HepG2 (cell line): ENCODE results near the gene TXNDC12. TPM values are rescaled to one million over a fixed set of nuclear protein-coding genes. Genes with fewer than 3 reads are reported as not detected.
A peak's percentile ranks its signal among the peaks of the same experiment; 100 is the strongest.

Source experiments
- ATF7 ChIP-seq, 2 experiments: fragments of 450-650 bp in 1 of 2; sonication (generic) in 1 of 2; formaldehyde crosslinking in 1 of 2; IDR thresholded peaks; 2 replicates each; pipeline versions ENCODE4 v1.4.0 to v1.6.1; 2016 to 2020; ENCODE audit warnings: antibody characterized with exemption in 1 of 2, mild to moderate bottlenecking in 1 of 2, missing genetic modification reagents in 1 of 2
- CBX1 ChIP-seq: IDR thresholded peaks from one replicate; pipeline ENCODE4 v1.6.1; 2016; ENCODE audit warnings: antibody characterized with exemption, low read depth
- KDM6A ChIP-seq: IDR thresholded peaks from 2 replicates; pipeline ENCODE4 v1.6.1; 2016; ENCODE audit warnings: low read depth
- NAIF1 ChIP-seq: sonication (generic); formaldehyde crosslinking; IDR thresholded peaks from 2 replicates; pipeline ENCODE4 v1.5.0; 2020; ENCODE audit warnings: mild to moderate bottlenecking, missing genetic modification reagents, borderline replicate concordance
- NCOA2 ChIP-seq: sonication (generic); formaldehyde crosslinking; IDR thresholded peaks from 2 replicates; pipeline ENCODE4 v1.8.0; 2022; ENCODE audit warnings: inconsistent platforms
- PAWR ChIP-seq: sonication (generic); formaldehyde crosslinking; IDR thresholded peaks from 2 replicates; pipeline ENCODE4 v1.4.0; 2020; ENCODE audit warnings: missing genetic modification reagents, mild to moderate bottlenecking, borderline replicate concordance
- PLRG1 ChIP-seq: fragments of 450-650 bp; conservative IDR thresholded peaks from 2 replicates; pipeline ENCODE4 v1.6.1; 2016
- RELA ChIP-seq: sonication (generic); formaldehyde crosslinking; IDR thresholded peaks from 2 replicates; pipeline ENCODE4 v1.4.0; 2020; ENCODE audit warnings: missing genetic modification reagents
- ZBTB3 ChIP-seq: sonication (generic); formaldehyde crosslinking; IDR thresholded peaks from 2 replicates; pipeline ENCODE4 v1.4.0; 2020; ENCODE audit warnings: low read depth, mild to moderate bottlenecking, moderate library complexity, missing genetic modification reagents, borderline replicate concordance
- ZNF331 ChIP-seq: sonication (generic); formaldehyde crosslinking; IDR thresholded peaks from 2 replicates; pipeline ENCODE4 v1.4.0; 2020; ENCODE audit warnings: missing genetic modification reagents
- ZNF432 ChIP-seq: sonication (generic); formaldehyde crosslinking; IDR thresholded peaks from 2 replicates; pipeline ENCODE4 v1.5.0; 2020; ENCODE audit warnings: missing genetic modification reagents, mild to moderate bottlenecking, borderline replicate concordance
- ZNF441 ChIP-seq: sonication (generic); formaldehyde crosslinking; IDR thresholded peaks from 2 replicates; pipeline ENCODE4 v1.7.0; 2021; ENCODE audit warnings: missing genetic modification reagents, borderline replicate concordance
- ZNF839 ChIP-seq: sonication (generic); formaldehyde crosslinking; IDR thresholded peaks from 2 replicates; pipeline ENCODE4 v1.4.0; 2020; ENCODE audit warnings: missing genetic modification reagents, mild to moderate bottlenecking, borderline replicate concordance
- polyA plus RNA-seq, 8 experiments: library from polyadenylated mRNA; depleted of rRNA in 3 of 8; stranded (reverse) in 7 of 8; unstranded in 1 of 8; fragments of >200 nt; fragmentation: Illumina TruSeq in 4 of 8; extraction: Trizol in 4 of 8; gene quantifications; 2 replicates each; pipeline versions ENCODE4 v1.2.1 to v1.2.3, GENCODE V29; 2011 to 2016; ENCODE audit warnings: low read depth in 4 of 8, missing spikeins in 1 of 8, mixed read lengths in 1 of 8; ENCODE audit not compliant: insufficient read depth in 1 of 8
- total RNA-seq, 5 experiments: library from RNA; depleted of rRNA; stranded (reverse); fragments of >200 nt; fragmentation: Illumina TruSeq; extraction: Trizol; gene quantifications; 2 replicates each; pipeline ENCODE4 v1.2.3, GENCODE V29; 2016; ENCODE audit warnings: low read depth in 1 of 5
- TF ChIP-seq, protein P1 (sequence below): sonication (generic); formaldehyde crosslinking; IDR thresholded peaks from 2 replicates; pipeline ENCODE4 v1.5.0; 2020; ENCODE audit warnings: mild to moderate bottlenecking, low read depth, missing genetic modification reagents, borderline replicate concordance
- TF ChIP-seq, protein P2 (sequence below): sonication (generic); formaldehyde crosslinking; IDR thresholded peaks from 2 replicates; pipeline ENCODE4 v1.5.0; 2020; ENCODE audit warnings: mild to moderate bottlenecking, missing genetic modification reagents, borderline replicate concordance
- TF ChIP-seq, protein P3 (sequence below), 2 experiments: sonication (generic) in 1 of 2; formaldehyde crosslinking in 1 of 2; IDR thresholded peaks; 2 replicates each; pipeline versions ENCODE4 v1.6.1 to v1.9.0; 2014 to 2022; ENCODE audit warnings: antibody characterized with exemption in 1 of 2, borderline replicate concordance in 1 of 2, inconsistent platforms in 1 of 2, low read depth in 1 of 2, missing genetic modification reagents in 1 of 2

Gene TXNDC12
- total and polyA plus RNA-seq, 2 of the 13 experiments (the other 11 are each of a cell fraction or from before 2014, with no cell fraction given): 65.6 to 67.2 TPM

DNA sequence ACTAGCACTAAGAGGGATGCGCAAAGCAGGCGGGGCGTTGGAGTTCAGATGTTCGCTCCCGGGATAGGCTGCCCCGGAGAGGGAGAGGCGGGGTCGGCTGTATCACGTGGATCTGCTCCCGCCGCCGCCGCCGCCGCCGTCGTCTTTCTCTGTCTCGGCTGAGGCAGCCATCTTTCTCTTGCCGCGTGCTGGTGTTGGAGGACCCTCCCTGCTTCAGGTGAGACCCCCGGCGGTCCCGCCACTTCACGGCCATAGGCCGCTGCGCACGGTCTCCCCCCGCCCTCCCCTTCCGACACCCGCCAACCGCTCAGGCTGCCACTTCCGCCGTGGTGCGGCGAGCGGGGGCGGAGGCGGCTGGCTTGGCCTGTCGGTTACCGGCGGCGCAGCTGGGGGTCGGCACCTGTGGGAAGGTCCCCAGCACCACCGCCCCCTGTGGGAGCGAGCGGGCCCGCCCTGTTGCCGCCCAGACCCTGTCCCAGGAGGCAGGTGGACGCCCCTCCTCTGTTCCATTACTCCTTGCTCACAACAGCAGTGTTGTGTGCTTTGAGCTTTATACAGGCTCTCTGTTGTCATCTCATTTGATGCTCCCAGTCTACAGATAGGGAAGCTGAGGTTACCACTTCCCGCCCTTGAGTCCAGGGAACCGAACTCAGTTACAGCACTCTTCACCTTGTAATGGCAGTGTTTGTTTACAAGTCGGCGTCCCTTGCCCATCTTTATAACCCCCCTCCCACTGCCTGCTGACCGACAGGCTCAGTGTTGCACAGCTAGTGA is 1.4 kb upstream of the TXNDC12 start, which contains the start of gene BTF3L4 (continued):
- TF ChIP-seq, protein P1, sequence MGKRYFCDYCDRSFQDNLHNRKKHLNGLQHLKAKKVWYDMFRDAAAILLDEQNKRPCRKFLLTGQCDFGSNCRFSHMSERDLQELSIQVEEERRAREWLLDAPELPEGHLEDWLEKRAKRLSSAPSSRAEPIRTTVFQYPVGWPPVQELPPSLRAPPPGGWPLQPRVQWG (CRISPR knock-in tag): no peak
- TF ChIP-seq PAWR (CRISPR knock-in tag) (no peak), ATF7 (IDR thresholded peaks at IDR 0.05) (no peak), ATF7 (CRISPR knock-in tag; IDR thresholded peaks at IDR 0.05) (no peak), KDM6A (CRISPR knock-in tag) (no peak), ZBTB3 (CRISPR knock-in tag) (no peak), ZNF839 (CRISPR knock-in tag) (no peak), RELA (CRISPR knock-in tag) (no peak), CBX1 (peak; percentile 43), NCOA2 (CRISPR knock-in tag) (no peak), NAIF1 (no peak), ZNF432 (CRISPR knock-in tag) (no peak), ZNF331 (no peak), PLRG1 (no peak), ZNF441 (CRISPR knock-in tag) (0 out of 2 replicates have a peak, but pooled peaks have one; percentile 47)
- TF ChIP-seq, protein P2, sequence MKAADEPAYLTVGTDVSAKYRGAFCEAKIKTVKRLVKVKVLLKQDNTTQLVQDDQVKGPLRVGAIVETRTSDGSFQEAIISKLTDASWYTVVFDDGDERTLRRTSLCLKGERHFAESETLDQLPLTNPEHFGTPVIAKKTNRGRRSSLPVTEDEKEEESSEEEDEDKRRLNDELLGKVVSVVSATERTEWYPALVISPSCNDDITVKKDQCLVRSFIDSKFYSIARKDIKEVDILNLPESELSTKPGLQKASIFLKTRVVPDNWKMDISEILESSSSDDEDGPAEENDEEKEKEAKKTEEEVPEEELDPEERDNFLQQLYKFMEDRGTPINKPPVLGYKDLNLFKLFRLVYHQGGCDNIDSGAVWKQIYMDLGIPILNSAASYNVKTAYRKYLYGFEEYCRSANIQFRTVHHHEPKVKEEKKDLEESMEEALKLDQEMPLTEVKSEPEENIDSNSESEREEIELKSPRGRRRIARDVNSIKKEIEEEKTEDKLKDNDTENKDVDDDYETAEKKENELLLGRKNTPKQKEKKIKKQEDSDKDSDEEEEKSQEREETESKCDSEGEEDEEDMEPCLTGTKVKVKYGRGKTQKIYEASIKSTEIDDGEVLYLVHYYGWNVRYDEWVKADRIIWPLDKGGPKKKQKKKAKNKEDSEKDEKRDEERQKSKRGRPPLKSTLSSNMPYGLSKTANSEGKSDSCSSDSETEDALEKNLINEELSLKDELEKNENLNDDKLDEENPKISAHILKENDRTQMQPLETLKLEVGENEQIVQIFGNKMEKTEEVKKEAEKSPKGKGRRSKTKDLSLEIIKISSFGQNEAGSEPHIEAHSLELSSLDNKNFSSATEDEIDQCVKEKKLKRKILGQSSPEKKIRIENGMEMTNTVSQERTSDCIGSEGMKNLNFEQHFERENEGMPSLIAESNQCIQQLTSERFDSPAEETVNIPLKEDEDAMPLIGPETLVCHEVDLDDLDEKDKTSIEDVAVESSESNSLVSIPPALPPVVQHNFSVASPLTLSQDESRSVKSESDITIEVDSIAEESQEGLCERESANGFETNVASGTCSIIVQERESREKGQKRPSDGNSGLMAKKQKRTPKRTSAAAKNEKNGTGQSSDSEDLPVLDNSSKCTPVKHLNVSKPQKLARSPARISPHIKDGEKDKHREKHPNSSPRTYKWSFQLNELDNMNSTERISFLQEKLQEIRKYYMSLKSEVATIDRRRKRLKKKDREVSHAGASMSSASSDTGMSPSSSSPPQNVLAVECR (CRISPR knock-in tag): peak; percentile 89
- TF ChIP-seq, protein P3, sequence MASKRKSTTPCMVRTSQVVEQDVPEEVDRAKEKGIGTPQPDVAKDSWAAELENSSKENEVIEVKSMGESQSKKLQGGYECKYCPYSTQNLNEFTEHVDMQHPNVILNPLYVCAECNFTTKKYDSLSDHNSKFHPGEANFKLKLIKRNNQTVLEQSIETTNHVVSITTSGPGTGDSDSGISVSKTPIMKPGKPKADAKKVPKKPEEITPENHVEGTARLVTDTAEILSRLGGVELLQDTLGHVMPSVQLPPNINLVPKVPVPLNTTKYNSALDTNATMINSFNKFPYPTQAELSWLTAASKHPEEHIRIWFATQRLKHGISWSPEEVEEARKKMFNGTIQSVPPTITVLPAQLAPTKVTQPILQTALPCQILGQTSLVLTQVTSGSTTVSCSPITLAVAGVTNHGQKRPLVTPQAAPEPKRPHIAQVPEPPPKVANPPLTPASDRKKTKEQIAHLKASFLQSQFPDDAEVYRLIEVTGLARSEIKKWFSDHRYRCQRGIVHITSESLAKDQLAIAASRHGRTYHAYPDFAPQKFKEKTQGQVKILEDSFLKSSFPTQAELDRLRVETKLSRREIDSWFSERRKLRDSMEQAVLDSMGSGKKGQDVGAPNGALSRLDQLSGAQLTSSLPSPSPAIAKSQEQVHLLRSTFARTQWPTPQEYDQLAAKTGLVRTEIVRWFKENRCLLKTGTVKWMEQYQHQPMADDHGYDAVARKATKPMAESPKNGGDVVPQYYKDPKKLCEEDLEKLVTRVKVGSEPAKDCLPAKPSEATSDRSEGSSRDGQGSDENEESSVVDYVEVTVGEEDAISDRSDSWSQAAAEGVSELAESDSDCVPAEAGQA (IDR thresholded peaks at IDR 0.05; ENCODE audit: low read depth): no peak
- TF ChIP-seq, protein P3 (CRISPR knock-in tag; IDR thresholded peaks at IDR 0.05; ENCODE audit: borderline replicate concordance): no peak
